ENCODE results near the gene ALDH1B1.

- TF ChIP-seq POLR2A (IDR thresholded peaks at IDR 0.05) (no peak), CTCF (IDR thresholded peaks at IDR 0.05) (no peak), POLR2AphosphoS5 (IDR thresholded peaks at IDR 0.05) (no peak)
Measured at GRCh38 chr9:38439916-38440301, 47.4 kb downstream of the ALDH1B1 start.

Data from suprapubic skin (tissue), 4 donors.